ENCODE data around the gene KCNN4. TPM values are rescaled to one million over a fixed set of nuclear protein-coding genes. Genes with fewer than 3 reads are reported as not detected.

The KCNN4 gene
- total RNA-seq, 2 experiments from 2014 or later, result 31.3 to 40.0 TPM

- DNase-seq (ENCODE audit: low spot score), result no peak
- Histone ChIP-seq H4K20me1 (ENCODE audit: insufficient read depth, low read length) (no peaks in the 10 kb centered on the region), H3K4me2 (ENCODE audit: low read length) (no peak overlapping the region), H3K27ac (ENCODE audit: low read depth, low read length, poor library complexity, severe bottlenecking) (no peak overlapping the region), H3K4me3 (ENCODE audit: low read depth, low read length, poor library complexity, severe bottlenecking) (no peak overlapping the region), H3K36me3 (ENCODE audit: insufficient read depth, low read length) (peaks cover 97% of the 10 kb centered on the region), H3K79me2 (ENCODE audit: insufficient read depth, low read depth, low read length) (peaks cover 16% of the 10 kb centered on the region; the same call in 1 of the 2 replicates), H2AFZ (ENCODE audit: low read length) (no peak overlapping the region), H3K4me1 (ENCODE audit: insufficient read depth, low read length, poor library complexity, severe bottlenecking) (peaks cover 31% of the 10 kb centered on the region), H3K9me2 (ENCODE audit: insufficient read depth, low read length) (no peaks in the 10 kb centered on the region), H3K9me3 (ENCODE audit: low read length) (no peaks in the 10 kb centered on the region)
- ChIA-PET POLR2A (no interaction called here), CTCF (ENCODE audit: unreplicated experiment) (no interaction called here)
- intact Hi-C loops (cut with micrococcal nuclease; ENCODE audit: unreplicated experiment), result no loop called here
- BruUV-seq (replicated peaks), result no TSS peak
- TF ChIP-seq CTCF (conservative IDR thresholded peaks at IDR 0.05; ENCODE audit: low read length) (no peak), EZH2phosphoT487 (IDR thresholded peaks at IDR 0.05; ENCODE audit: borderline replicate concordance, low read depth, low read length) (no peak)
These were observed 32.6 kb downstream of the KCNN4 start for GRCh38 chr19:43748205-43748594.

GRCh38 chr19:43747557-43748204 is 33.1 kb downstream of the KCNN4 start:
- H4K20me1 ChIP-seq (ENCODE audit: insufficient read depth, low read length), result no peaks in the 10 kb centered on the region
- no peak overlapping the region for H3K4me2 ChIP-seq (ENCODE audit: low read length)
- POLR2A ChIA-PET, result no interaction called here
- CTCF ChIA-PET (ENCODE audit: unreplicated experiment), result no interaction called here
- no peak overlapping the region for H3K27ac ChIP-seq (ENCODE audit: low read depth, low read length, poor library complexity, severe bottlenecking)
- no peak overlapping the region for H2AFZ ChIP-seq (ENCODE audit: low read length)
- no TSS peak for BruUV-seq (replicated peaks)
- H3K4me1 ChIP-seq (ENCODE audit: insufficient read depth, low read length, poor library complexity, severe bottlenecking), result peaks cover 26% of the 10 kb centered on the region
- H3K79me2 ChIP-seq (ENCODE audit: insufficient read depth, low read depth, low read length), result peaks cover 11% of the 10 kb centered on the region; the same call in 1 of the 2 replicates
- H3K9me2 ChIP-seq (ENCODE audit: insufficient read depth, low read length), result no peaks in the 10 kb centered on the region
- intact Hi-C loops (cut with micrococcal nuclease; ENCODE audit: unreplicated experiment), result no loop called here
- H3K9me3 ChIP-seq (ENCODE audit: low read length), result no peaks in the 10 kb centered on the region
- H3K36me3 ChIP-seq (ENCODE audit: insufficient read depth, low read length), result peaks cover 97% of the 10 kb centered on the region
- TF ChIP-seq CTCF (conservative IDR thresholded peaks at IDR 0.05; ENCODE audit: low read length) (no peak), EZH2phosphoT487 (IDR thresholded peaks at IDR 0.05; ENCODE audit: borderline replicate concordance, low read depth, low read length) (no peak)
- DNase-seq (ENCODE audit: low spot score), result no peak
- no peak overlapping the region for H3K4me3 ChIP-seq (ENCODE audit: low read depth, low read length, poor library complexity, severe bottlenecking)

- H3K79me2 ChIP-seq (ENCODE audit: insufficient read depth, low read depth, low read length), result no peaks in the 10 kb centered on the region
- no peak for TF ChIP-seq CTCF (conservative IDR thresholded peaks at IDR 0.05; ENCODE audit: low read length)
- TF ChIP-seq EZH2phosphoT487 (IDR thresholded peaks at IDR 0.05; ENCODE audit: borderline replicate concordance, low read depth, low read length), result no peak
- intact Hi-C loops (cut with micrococcal nuclease; ENCODE audit: unreplicated experiment), result no loop called here
- no peak overlapping the region for H3K4me3 ChIP-seq (ENCODE audit: low read depth, low read length, poor library complexity, severe bottlenecking)
- H3K9me3 ChIP-seq (ENCODE audit: low read length), result no peaks in the 10 kb centered on the region
- H3K4me1 ChIP-seq (ENCODE audit: insufficient read depth, low read length, poor library complexity, severe bottlenecking), result peaks cover 11% of the 10 kb centered on the region
- H4K20me1 ChIP-seq (ENCODE audit: insufficient read depth, low read length), result no peaks in the 10 kb centered on the region
- ChIA-PET CTCF (ENCODE audit: unreplicated experiment) (no interaction called here), POLR2A (no interaction called here)
- H3K9me2 ChIP-seq (ENCODE audit: insufficient read depth, low read length), result no peaks in the 10 kb centered on the region
- no peak for DNase-seq (ENCODE audit: low spot score)
- BruUV-seq (replicated peaks), result no TSS peak
- H2AFZ ChIP-seq (ENCODE audit: low read length), result no peak overlapping the region
- no peak overlapping the region for H3K27ac ChIP-seq (ENCODE audit: low read depth, low read length, poor library complexity, severe bottlenecking)
- H3K36me3 ChIP-seq (ENCODE audit: insufficient read depth, low read length), result peaks cover 98% of the 10 kb centered on the region
- no peak overlapping the region for H3K4me2 ChIP-seq (ENCODE audit: low read length)
These were observed 37.7 kb downstream of the KCNN4 start for GRCh38 chr19:43743059-43743458.
